ENCODE measurements around the gene USP7. TPM values are rescaled to one million over a fixed set of nuclear protein-coding genes. Genes with fewer than 3 reads are reported as not detected.

Gene USP7
- total RNA-seq, 1 experiment from 2014 or later, result 125 TPM

DNA sequence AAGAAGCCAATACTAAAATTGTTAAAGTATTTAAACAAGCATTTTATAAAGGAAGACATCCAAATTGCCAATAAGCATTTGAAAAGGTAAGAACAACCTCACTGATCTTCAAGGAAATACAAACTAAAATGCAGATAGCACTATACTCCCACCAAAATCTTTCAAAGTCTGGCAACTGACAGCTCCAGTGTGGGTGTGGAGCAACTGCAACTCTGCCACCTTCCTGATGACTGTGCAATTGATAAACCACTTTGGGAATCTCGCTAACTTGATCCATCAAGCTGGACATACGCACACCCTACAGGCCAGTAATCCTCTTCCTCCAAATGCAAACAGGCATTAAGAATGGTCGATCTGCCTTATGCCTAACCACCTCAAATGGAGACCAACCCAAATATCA lies 49.6 kb downstream of the USP7 start:
- intact Hi-C loops (cut with micrococcal nuclease; ENCODE audit: unreplicated experiment) (no loop called here), in situ Hi-C loops (cut with HindIII; ENCODE audit: low pct_unique_long_range_greater_than_20kb, low sequenced_read_pairs) (no loop called here)
- DNase-seq (ENCODE audit: low read depth, low spot score) (no peak), ATAC-seq (no peak)
- no peak overlapping the region for H3K4me3 ChIP-seq (ENCODE audit: low read depth in 2 of 2, low read length in 2 of 2)
- BruUV-seq (replicated peaks), result no TSS peak
- peaks cover 14% of the 10 kb centered on the region for H3K36me3 ChIP-seq (ENCODE audit: control insufficient read depth, insufficient read depth, low read length)
- TF ChIP-seq, protein P1, sequence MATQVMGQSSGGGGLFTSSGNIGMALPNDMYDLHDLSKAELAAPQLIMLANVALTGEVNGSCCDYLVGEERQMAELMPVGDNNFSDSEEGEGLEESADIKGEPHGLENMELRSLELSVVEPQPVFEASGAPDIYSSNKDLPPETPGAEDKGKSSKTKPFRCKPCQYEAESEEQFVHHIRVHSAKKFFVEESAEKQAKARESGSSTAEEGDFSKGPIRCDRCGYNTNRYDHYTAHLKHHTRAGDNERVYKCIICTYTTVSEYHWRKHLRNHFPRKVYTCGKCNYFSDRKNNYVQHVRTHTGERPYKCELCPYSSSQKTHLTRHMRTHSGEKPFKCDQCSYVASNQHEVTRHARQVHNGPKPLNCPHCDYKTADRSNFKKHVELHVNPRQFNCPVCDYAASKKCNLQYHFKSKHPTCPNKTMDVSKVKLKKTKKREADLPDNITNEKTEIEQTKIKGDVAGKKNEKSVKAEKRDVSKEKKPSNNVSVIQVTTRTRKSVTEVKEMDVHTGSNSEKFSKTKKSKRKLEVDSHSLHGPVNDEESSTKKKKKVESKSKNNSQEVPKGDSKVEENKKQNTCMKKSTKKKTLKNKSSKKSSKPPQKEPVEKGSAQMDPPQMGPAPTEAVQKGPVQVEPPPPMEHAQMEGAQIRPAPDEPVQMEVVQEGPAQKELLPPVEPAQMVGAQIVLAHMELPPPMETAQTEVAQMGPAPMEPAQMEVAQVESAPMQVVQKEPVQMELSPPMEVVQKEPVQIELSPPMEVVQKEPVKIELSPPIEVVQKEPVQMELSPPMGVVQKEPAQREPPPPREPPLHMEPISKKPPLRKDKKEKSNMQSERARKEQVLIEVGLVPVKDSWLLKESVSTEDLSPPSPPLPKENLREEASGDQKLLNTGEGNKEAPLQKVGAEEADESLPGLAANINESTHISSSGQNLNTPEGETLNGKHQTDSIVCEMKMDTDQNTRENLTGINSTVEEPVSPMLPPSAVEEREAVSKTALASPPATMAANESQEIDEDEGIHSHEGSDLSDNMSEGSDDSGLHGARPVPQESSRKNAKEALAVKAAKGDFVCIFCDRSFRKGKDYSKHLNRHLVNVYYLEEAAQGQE (IDR thresholded peaks at IDR 0.05; ENCODE audit: insufficient read depth in 1 of 2, low read depth in 2 of 2, low read length in 1 of 2), result no peak
- ChIA-PET CTCF (interaction anchor here (0.6 to 1.0 kb wide), 2 partner anchors 95 to 118 kb away, joined by 3 to 7 read pairs; no protein-coding TSS in a partner anchor), POLR2A (interaction anchor here (0.5 kb wide), 1 partner anchor 34 kb away, joined by 3 read pairs; no protein-coding TSS in a partner anchor)
- H3K9me3 ChIP-seq (ENCODE audit: control insufficient read depth, insufficient read depth, low read depth, low read length), result no peaks in the 10 kb centered on the region
- H3K4me1 ChIP-seq (ENCODE audit: control insufficient read depth, insufficient read depth, low read length), result no peaks in the 10 kb centered on the region
- H3K27ac ChIP-seq (ENCODE audit: low read length), result no peak overlapping the region
- no peaks in the 10 kb centered on the region for H3K27me3 ChIP-seq (ENCODE audit: control insufficient read depth, insufficient read depth, low read length)

DNA sequence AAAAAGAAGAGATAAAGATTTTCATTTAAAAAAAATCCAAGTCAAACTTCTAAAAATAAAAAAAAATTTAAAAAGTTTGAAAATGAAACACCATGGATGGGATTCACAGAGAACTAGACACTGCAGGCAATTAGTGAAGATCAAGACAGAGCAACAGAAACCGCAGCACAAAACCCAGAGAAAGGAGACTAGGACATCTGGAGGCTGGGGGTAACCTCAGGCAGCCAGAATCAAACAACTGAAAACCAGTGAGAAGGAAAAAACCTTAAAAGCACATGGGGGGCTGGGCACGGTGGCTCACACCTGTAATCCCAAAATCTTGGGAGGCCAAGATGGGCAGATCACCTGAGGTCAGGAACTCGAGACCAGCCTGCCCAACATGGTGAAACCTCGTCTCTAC lies 50.9 kb downstream of the USP7 start:
- TF ChIP-seq TCF7L2 (IDR thresholded peaks at IDR 0.05; ENCODE audit: low read depth, low read length), result no peak
- TF ChIP-seq SIN3A (IDR thresholded peaks at IDR 0.05; ENCODE audit: borderline replicate concordance, insufficient read depth, low read depth, low read length), result no peak
- TF ChIP-seq POLR2AphosphoS5 (IDR thresholded peaks at IDR 0.05; ENCODE audit: low read depth, low read length), result no peak
- TF ChIP-seq, protein P2, sequence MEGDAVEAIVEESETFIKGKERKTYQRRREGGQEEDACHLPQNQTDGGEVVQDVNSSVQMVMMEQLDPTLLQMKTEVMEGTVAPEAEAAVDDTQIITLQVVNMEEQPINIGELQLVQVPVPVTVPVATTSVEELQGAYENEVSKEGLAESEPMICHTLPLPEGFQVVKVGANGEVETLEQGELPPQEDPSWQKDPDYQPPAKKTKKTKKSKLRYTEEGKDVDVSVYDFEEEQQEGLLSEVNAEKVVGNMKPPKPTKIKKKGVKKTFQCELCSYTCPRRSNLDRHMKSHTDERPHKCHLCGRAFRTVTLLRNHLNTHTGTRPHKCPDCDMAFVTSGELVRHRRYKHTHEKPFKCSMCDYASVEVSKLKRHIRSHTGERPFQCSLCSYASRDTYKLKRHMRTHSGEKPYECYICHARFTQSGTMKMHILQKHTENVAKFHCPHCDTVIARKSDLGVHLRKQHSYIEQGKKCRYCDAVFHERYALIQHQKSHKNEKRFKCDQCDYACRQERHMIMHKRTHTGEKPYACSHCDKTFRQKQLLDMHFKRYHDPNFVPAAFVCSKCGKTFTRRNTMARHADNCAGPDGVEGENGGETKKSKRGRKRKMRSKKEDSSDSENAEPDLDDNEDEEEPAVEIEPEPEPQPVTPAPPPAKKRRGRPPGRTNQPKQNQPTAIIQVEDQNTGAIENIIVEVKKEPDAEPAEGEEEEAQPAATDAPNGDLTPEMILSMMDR (IDR thresholded peaks at IDR 0.05), result no peak
- TF ChIP-seq, protein P1 (IDR thresholded peaks at IDR 0.05; ENCODE audit: insufficient read depth in 1 of 2, low read depth in 2 of 2, low read length in 1 of 2), result no peak
- ChIA-PET CTCF (no interaction called here), POLR2A (no interaction called here)
- peaks cover 21% of the 10 kb centered on the region for H3K36me3 ChIP-seq (ENCODE audit: control insufficient read depth, insufficient read depth, low read length)
- H3K27ac ChIP-seq (ENCODE audit: low read length), result no peak overlapping the region
- intact Hi-C loops (cut with micrococcal nuclease; ENCODE audit: unreplicated experiment), result no loop called here
- no peaks in the 10 kb centered on the region for H3K27me3 ChIP-seq (ENCODE audit: control insufficient read depth, insufficient read depth, low read length)
- no peaks in the 10 kb centered on the region for H3K4me1 ChIP-seq (ENCODE audit: control insufficient read depth, insufficient read depth, low read length)
- no peak for ATAC-seq
- H3K9me3 ChIP-seq (ENCODE audit: control insufficient read depth, insufficient read depth, low read depth, low read length), result no peaks in the 10 kb centered on the region
- DNase-seq (ENCODE audit: low read depth, low spot score), result no peak
- no TSS peak for BruUV-seq (replicated peaks)
- no peak overlapping the region for H3K4me3 ChIP-seq (ENCODE audit: low read depth in 2 of 2, low read length in 2 of 2)
- in situ Hi-C loops (cut with HindIII; ENCODE audit: low pct_unique_long_range_greater_than_20kb, low sequenced_read_pairs), result no loop called here

Data from Panc1 (cell line).